PFSK-1 (cell line): ENCODE results near the gene GARIN3.

ENCODE experiments used
- FOXP2 ChIP-seq: optimal IDR thresholded peaks from 2 replicates; pipeline ENCODE3; 2011; ENCODE audit warnings: borderline replicate concordance, control low read depth, inconsistent platforms; ENCODE audit not compliant: insufficient read depth; ENCODE audit errors: extremely low read length, extremely low read depth
- POLR2AphosphoS5 ChIP-seq: IDR thresholded peaks from 2 replicates; pipeline ENCODE4 v1.6.1; 2012; ENCODE audit warnings: low read depth, mild to moderate bottlenecking, control low read depth, low read length, moderate library complexity
- REST ChIP-seq, 2 experiments: IDR thresholded peaks; 2 replicates each; pipeline versions ENCODE4 v1.6.1 to v1.8.0; 2011 to 2012; ENCODE audit warnings: low read depth in 2 of 2, low read length in 2 of 2, control low read depth in 1 of 2, inconsistent platforms in 1 of 2, mild to moderate bottlenecking in 1 of 2, moderate library complexity in 1 of 2; ENCODE audit not compliant: insufficient read depth in 1 of 2
- SIN3A ChIP-seq: IDR thresholded peaks from 2 replicates; pipeline ENCODE4 v1.6.1; 2012; ENCODE audit warnings: mild to moderate bottlenecking, low read length, moderate library complexity, borderline replicate concordance; ENCODE audit not compliant: insufficient read depth
- TAF1 ChIP-seq: IDR thresholded peaks from 2 replicates; pipeline ENCODE4 v1.6.1; 2012; ENCODE audit warnings: low read length, control low read depth, borderline replicate concordance; ENCODE audit not compliant: insufficient read depth

GARIN3 gene

GRCh38 chr5:157178966-157179365 is 12.9 kb upstream of the GARIN3 start:
- TF ChIP-seq FOXP2 (no peak), TAF1 (no peak)

GRCh38 chr5:157177953-157178352 is 11.9 kb upstream of the GARIN3 start:
- TF ChIP-seq TAF1: no peak
- TF ChIP-seq SIN3A: no peak
- no peak for TF ChIP-seq POLR2AphosphoS5
- TF ChIP-seq REST (IDR thresholded peaks at IDR 0.05; ENCODE audit: insufficient read depth in 1 of 2, low read depth in 2 of 2, low read length in 2 of 2): no peak
- no peak for TF ChIP-seq FOXP2

DNA sequence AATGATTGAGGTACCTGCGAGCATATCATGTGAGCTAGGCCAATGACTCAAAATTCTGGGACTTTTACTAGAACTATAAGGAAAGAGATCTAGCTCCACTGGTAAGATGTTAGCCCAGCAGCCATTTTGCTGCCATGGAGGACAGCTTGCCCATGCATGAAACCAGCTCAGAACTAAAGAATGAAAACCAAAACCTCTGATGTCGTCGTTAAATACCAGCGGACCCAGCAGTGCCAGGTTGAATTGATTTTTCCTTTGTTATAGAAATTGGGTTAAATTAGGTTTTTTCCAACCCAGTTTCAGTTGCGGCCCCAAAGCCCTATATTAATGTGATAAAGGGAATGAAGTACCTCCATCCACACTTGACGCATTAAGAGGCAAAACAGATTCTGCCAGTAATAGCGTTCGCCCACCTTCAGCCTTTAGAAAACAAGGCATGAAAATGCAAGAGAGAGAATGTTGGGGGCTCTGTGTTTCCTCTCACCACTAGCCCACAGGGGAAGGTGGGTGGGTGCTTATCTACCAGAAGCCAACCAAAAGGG is 9.1 kb upstream of the GARIN3 start:
- no peak for TF ChIP-seq REST (IDR thresholded peaks at IDR 0.05; ENCODE audit: insufficient read depth in 1 of 2, low read depth in 2 of 2, low read length in 2 of 2)
- no peak for TF ChIP-seq POLR2AphosphoS5
- no peak for TF ChIP-seq SIN3A
- no peak for TF ChIP-seq TAF1
- TF ChIP-seq FOXP2: no peak

DNA sequence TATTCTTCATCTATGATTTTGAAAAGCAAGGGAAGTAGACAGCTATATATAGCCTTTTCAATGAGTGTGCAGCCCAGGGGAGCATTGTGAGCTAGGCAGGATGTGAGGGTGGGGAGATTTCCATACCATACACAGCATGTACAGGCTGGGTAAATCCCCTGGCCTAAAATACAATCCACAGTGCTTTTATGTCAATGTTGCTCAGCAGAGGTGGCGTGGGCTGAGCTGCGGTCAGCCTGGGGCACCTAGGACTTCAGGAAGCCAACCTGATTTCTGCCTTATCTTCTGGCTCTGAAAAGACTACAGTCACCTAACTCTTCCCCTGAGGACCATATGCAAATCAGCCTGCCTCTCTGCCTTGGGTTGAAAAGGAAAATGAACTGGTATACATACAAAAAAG is 6.3 kb upstream of the GARIN3 start:
- no peak for TF ChIP-seq REST (IDR thresholded peaks at IDR 0.05; ENCODE audit: insufficient read depth in 1 of 2, low read depth in 2 of 2, low read length in 2 of 2)
- no peak for TF ChIP-seq SIN3A
- TF ChIP-seq FOXP2: no peak
- TF ChIP-seq TAF1: no peak
- no peak for TF ChIP-seq POLR2AphosphoS5

- TF ChIP-seq REST (IDR thresholded peaks at IDR 0.05; ENCODE audit: insufficient read depth in 1 of 2, low read depth in 2 of 2, low read length in 2 of 2) (no peak), SIN3A (no peak), POLR2AphosphoS5 (no peak)
These were observed 2.2 kb upstream of the GARIN3 start for GRCh38 chr5:157168286-157168685.
